Upper lobe of left lung (tissue), 6 donors: Measurements from ENCODE around the gene NR4A3. TPM values are rescaled to one million over a fixed set of nuclear protein-coding genes. Genes with fewer than 3 reads are reported as not detected.
A peak's percentile ranks its signal among the peaks of the same experiment; 100 is the strongest.
"Not testable (repeated sequence)": the region's sequence is repeated elsewhere in the genome, so short reads cannot be mapped to it uniquely, and the experiment has no call there.

ENCODE experiments used
- ATAC-seq, 2 donors: fragments of 200-7000 bp; cut with Tn5 transposase; one replicate each; pipeline ENCODE4 v1.9.1; 2022; ENCODE audit warnings: mild to moderate bottlenecking in 2 of 2, moderate library complexity in 2 of 2; ENCODE audit not compliant: low FRiP score in 2 of 2
- DNase-seq, 2 donors: peaks; one replicate each; pipeline ENCODE4 v3.0.0-alpha.2; 2019 to 2020
- H3K27ac ChIP-seq, 4 donors: fragments of 200-600 bp; sonication (generic); one replicate each; pipeline ENCODE4 v1.5.1; 2016 to 2019
- H3K27me3 ChIP-seq, 4 donors: fragments of 200-600 bp; sonication (generic); one replicate each; pipeline ENCODE4 v1.5.1; 2017 to 2019
- H3K36me3 ChIP-seq, 4 donors: fragments of 200-600 bp; sonication (generic); one replicate each; pipeline ENCODE4 v1.5.1; 2016 to 2019
- H3K4me1 ChIP-seq, 4 donors: fragments of 200-600 bp; sonication (generic); one replicate each; pipeline ENCODE4 v1.5.1; 2018 to 2019
- H3K4me3 ChIP-seq, 4 donors: fragments of 200-600 bp; sonication (generic); one replicate each; pipeline ENCODE4 v1.5.1; 2017 to 2019; ENCODE audit warnings: mild to moderate bottlenecking in 2 of 4, moderate library complexity in 1 of 4
- H3K9me3 ChIP-seq, 4 donors: fragments of 200-600 bp; sonication (generic); one replicate each; pipeline ENCODE4 v1.5.1; 2018 to 2019
- EP300 ChIP-seq, 4 donors: sonication (generic); formaldehyde crosslinking; IDR thresholded peaks; one replicate each; pipeline ENCODE4 v1.5.1; 2017; ENCODE audit warnings: antibody characterized with exemption in 4 of 4, control low read depth in 2 of 4
- POLR2A ChIP-seq, 4 donors: fragments of 450-650 bp; IDR thresholded peaks; one replicate each; pipeline ENCODE4 v1.5.1; 2016 to 2017; ENCODE audit warnings: antibody characterized with exemption in 4 of 4, mild to moderate bottlenecking in 2 of 4
- POLR2AphosphoS5 ChIP-seq, 2 donors: sonication (generic); formaldehyde crosslinking; IDR thresholded peaks; one replicate each; pipeline ENCODE4 v1.5.1; 2017; ENCODE audit warnings: antibody characterized with exemption in 2 of 2
- WGBS, 2 donors: methylation state at CpG; one replicate each; pipeline ENCODE4 v1.1.5; 2017 to 2018; 5-methylcytosine and 5-hydroxymethylcytosine counted together
- total RNA-seq, 6 donors: library from RNA; depleted of rRNA in 4 of 6; stranded (reverse); fragments of >200 nt in 4 of 6; gene quantifications; one replicate each; pipeline versions ENCODE4 v1.1.0 to v1.2.1, GENCODE V29; 2016 to 2021
- TF ChIP-seq, protein P1 (sequence below), 6 experiments: fragments of 450-650 bp in 4 of 6; fragments of 200-600 bp in 2 of 6; sonication (generic) in 2 of 6; IDR thresholded peaks; one replicate each; pipeline ENCODE4 v1.5.1; 2016 to 2019; ENCODE audit warnings: antibody characterized with exemption in 6 of 6
- donor health status: DM: no; HTN: no; CAD: no; lungs with moderate emphysema.
- donor health status: DM: no; HTN: yes; CAD: no; lungs with severe emphysema.

The NR4A3 gene
- total RNA-seq: 10 to 100 TPM in 1 of 6 donors, 1 to 10 TPM in 5; 1.0 to 10.8 (median 5.6) TPM

- peak; percentile 82 to 93 for ATAC-seq
- 1 to 5% methylated on average over 4 to 54 of the region's 75 CpGs for WGBS, 2 donors
- peak within 1 kb of the TSS; percentile 71 to 96 (median 76) for H3K4me3 ChIP-seq
- peak; percentile 96 to 97 for DNase-seq
- peaks cover 0 to 28% (median 15%) of the 10 kb centered on the region in 4 donors for H3K27me3 ChIP-seq
- H3K36me3 ChIP-seq: no peaks in the 10 kb centered on the region
- H3K4me1 ChIP-seq: peaks cover 41 to 61% (median 49%) of the 10 kb centered on the region in 4 donors
- peak in 3 of 4 donors; percentile 24 to 86 (median 45) for TF ChIP-seq EP300 (IDR thresholded peaks at IDR 0.05)
- peak in 3 of 4 donors; percentile 62 to 95 (median 91) for TF ChIP-seq POLR2A (IDR thresholded peaks at IDR 0.05)
- peak; percentile 91 to 98 for TF ChIP-seq POLR2AphosphoS5 (IDR thresholded peaks at IDR 0.05)
- TF ChIP-seq, protein P1, sequence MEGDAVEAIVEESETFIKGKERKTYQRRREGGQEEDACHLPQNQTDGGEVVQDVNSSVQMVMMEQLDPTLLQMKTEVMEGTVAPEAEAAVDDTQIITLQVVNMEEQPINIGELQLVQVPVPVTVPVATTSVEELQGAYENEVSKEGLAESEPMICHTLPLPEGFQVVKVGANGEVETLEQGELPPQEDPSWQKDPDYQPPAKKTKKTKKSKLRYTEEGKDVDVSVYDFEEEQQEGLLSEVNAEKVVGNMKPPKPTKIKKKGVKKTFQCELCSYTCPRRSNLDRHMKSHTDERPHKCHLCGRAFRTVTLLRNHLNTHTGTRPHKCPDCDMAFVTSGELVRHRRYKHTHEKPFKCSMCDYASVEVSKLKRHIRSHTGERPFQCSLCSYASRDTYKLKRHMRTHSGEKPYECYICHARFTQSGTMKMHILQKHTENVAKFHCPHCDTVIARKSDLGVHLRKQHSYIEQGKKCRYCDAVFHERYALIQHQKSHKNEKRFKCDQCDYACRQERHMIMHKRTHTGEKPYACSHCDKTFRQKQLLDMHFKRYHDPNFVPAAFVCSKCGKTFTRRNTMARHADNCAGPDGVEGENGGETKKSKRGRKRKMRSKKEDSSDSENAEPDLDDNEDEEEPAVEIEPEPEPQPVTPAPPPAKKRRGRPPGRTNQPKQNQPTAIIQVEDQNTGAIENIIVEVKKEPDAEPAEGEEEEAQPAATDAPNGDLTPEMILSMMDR (IDR thresholded peaks at IDR 0.05): peak in 5 of 6 experiments; percentile 9 to 87 (median 78)
- peak within 1 kb of the TSS; percentile 95 to 99 (median 97) for H3K27ac ChIP-seq
- H3K9me3 ChIP-seq: no peaks in the 10 kb centered on the region
Observed at GRCh38 chr9:99821396-99822108, at the start of gene NR4A3. Gene NR4A3, plus strand, starts transcription at chr9:99821885. Its CDS starts 6,158 bp downstream, at chr9:99828043.

GRCh38 chr9:99773468-99774138 is 48.1 kb upstream of the NR4A3 start:
- Histone ChIP-seq H3K27me3 (no peaks in the 10 kb centered on the region), H3K9me3 (no peaks in the 10 kb centered on the region), H3K4me3 (no peak overlapping the region), H3K27ac (no peak overlapping the region), H3K36me3 (no peaks in the 10 kb centered on the region), H3K4me1 (no peaks in the 10 kb centered on the region)
- ATAC-seq (no peak), DNase-seq (no peak)
- WGBS, 2 donors: 76 to 77% methylated on average over 2 of the region's 2 CpGs
- TF ChIP-seq EP300 (IDR thresholded peaks at IDR 0.05) (no peak), POLR2A (IDR thresholded peaks at IDR 0.05) (no peak), POLR2AphosphoS5 (IDR thresholded peaks at IDR 0.05) (no peak)
- TF ChIP-seq, protein P1 (IDR thresholded peaks at IDR 0.05): no peak

DNA sequence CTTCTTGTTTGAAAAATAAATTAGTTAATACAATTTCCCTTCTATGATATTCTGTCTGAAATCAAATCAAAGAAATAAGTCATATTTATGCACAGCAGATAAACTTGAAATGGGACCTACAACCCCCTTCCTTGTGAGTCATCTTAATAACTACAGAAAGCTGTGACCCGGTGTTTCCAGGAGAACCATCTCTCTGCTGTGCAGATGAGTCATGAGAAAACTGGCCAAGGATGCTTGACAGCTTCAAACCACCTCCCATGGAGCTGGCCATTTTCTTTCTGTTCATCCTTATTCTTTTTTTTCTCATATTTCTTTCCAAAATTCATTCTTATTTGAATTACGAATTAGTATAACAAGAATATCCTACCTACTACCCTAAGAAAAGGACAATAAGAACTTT is 43.4 kb upstream of the NR4A3 start:
- H3K4me3 ChIP-seq: no peak overlapping the region
- H3K27me3 ChIP-seq: no peaks in the 10 kb centered on the region
- 84 to 87% methylated on average over 2 of the region's 2 CpGs for WGBS, 2 donors
- H3K4me1 ChIP-seq: no peaks in the 10 kb centered on the region
- H3K27ac ChIP-seq: no peak overlapping the region
- no peaks in the 10 kb centered on the region for H3K36me3 ChIP-seq
- DNase-seq (no peak), ATAC-seq (no peak)
- no peak for TF ChIP-seq POLR2A (IDR thresholded peaks at IDR 0.05)
- H3K9me3 ChIP-seq: no peaks in the 10 kb centered on the region

- Histone ChIP-seq H3K9me3 (no peaks in the 10 kb centered on the region), H3K27me3 (no peaks in the 10 kb centered on the region), H3K4me3 (no peak overlapping the region), H3K4me1 (no peaks in the 10 kb centered on the region), H3K36me3 (no peaks in the 10 kb centered on the region), H3K27ac (no peak overlapping the region)
- TF ChIP-seq, protein P1 (IDR thresholded peaks at IDR 0.05): no peak
- no peak for TF ChIP-seq POLR2A (IDR thresholded peaks at IDR 0.05)
- TF ChIP-seq POLR2AphosphoS5 (IDR thresholded peaks at IDR 0.05): no peak
- TF ChIP-seq EP300 (IDR thresholded peaks at IDR 0.05): no peak
- no peak for DNase-seq
- WGBS, 2 donors: 91 to 92% methylated on average over 3 of the region's 3 CpGs
- no peak for ATAC-seq
Observed at GRCh38 chr9:99778836-99779235, 42.8 kb upstream of the NR4A3 start.

GRCh38 chr9:99779277-99779676 is 42.4 kb upstream of the NR4A3 start:
- no peak for ATAC-seq
- H3K36me3 ChIP-seq: no peaks in the 10 kb centered on the region
- TF ChIP-seq EP300 (IDR thresholded peaks at IDR 0.05): no peak
- no peak for TF ChIP-seq POLR2A (IDR thresholded peaks at IDR 0.05)
- 80 to 89% methylated on average over 4 of the region's 4 CpGs for WGBS, 2 donors
- H3K27me3 ChIP-seq: no peaks in the 10 kb centered on the region
- no peak overlapping the region for H3K4me3 ChIP-seq
- DNase-seq: no peak
- no peaks in the 10 kb centered on the region for H3K4me1 ChIP-seq
- H3K27ac ChIP-seq: no peak overlapping the region
- no peaks in the 10 kb centered on the region for H3K9me3 ChIP-seq

GRCh38 chr9:99782349-99782748 is 39.3 kb upstream of the NR4A3 start:
- H3K36me3 ChIP-seq, H3K27me3 ChIP-seq, H3K27ac ChIP-seq, H3K9me3 ChIP-seq, DNase-seq, ATAC-seq, H3K4me3 ChIP-seq, H3K4me1 ChIP-seq: not testable (repeated sequence)
- WGBS, 2 donors: 93 to 97% methylated on average over 5 of the region's 5 CpGs
